Subcutaneous abdominal adipose tissue (tissue), 5 donors: Measurements from ENCODE around the gene FBXO27.

ENCODE experiments used
- H3K27ac ChIP-seq: one replicate; pipeline ENCODE4 v1.7.0; 2013; ENCODE audit warnings: low read depth, mild to moderate bottlenecking, inconsistent platforms, low read length, moderate library complexity
- H3K27me3 ChIP-seq, 5 donors: one replicate each; pipeline ENCODE4 v1.7.0; 2013; ENCODE audit warnings: low read length in 5 of 5, inconsistent platforms in 1 of 5; ENCODE audit not compliant: control insufficient read depth in 5 of 5, insufficient read depth in 4 of 5
- H3K36me3 ChIP-seq, 5 donors: one replicate each; pipeline ENCODE4 v1.7.0; 2013; ENCODE audit warnings: low read length in 5 of 5; ENCODE audit not compliant: control insufficient read depth in 5 of 5, insufficient read depth in 5 of 5
- H3K4me1 ChIP-seq, 5 donors: one replicate each; pipeline ENCODE4 v1.7.0; 2013; ENCODE audit warnings: low read length in 5 of 5, mild to moderate bottlenecking in 3 of 5, moderate library complexity in 1 of 5; ENCODE audit not compliant: control insufficient read depth in 5 of 5, insufficient read depth in 5 of 5
- H3K4me3 ChIP-seq, 5 donors: one replicate each; pipeline ENCODE4 v1.7.0; 2013; ENCODE audit warnings: low read length in 5 of 5, low read depth in 1 of 5
- H3K9ac ChIP-seq, 5 donors: one replicate each; pipeline ENCODE4 v1.7.0; 2013; ENCODE audit warnings: low read length in 5 of 5, mild to moderate bottlenecking in 4 of 5, moderate library complexity in 3 of 5
- H3K9me3 ChIP-seq, 5 donors: one replicate each; pipeline ENCODE4 v1.7.0; 2013; ENCODE audit warnings: low read length in 5 of 5; ENCODE audit not compliant: control insufficient read depth in 5 of 5
- donor health status: healthy.
- donor health status: healthy.
- donor health status: healthy.
- donor health status: healthy.
- donor health status: healthy.

FBXO27 gene

GRCh38 chr19:39064405-39064804, 32.1 kb upstream of the FBXO27 start:
- no peaks in the 10 kb centered on the region for H3K36me3 ChIP-seq
- no peaks in the 10 kb centered on the region for H3K9me3 ChIP-seq
- no peak overlapping the region for H3K4me3 ChIP-seq
- no peaks in the 10 kb centered on the region for H3K4me1 ChIP-seq
- H3K27ac ChIP-seq: no peak overlapping the region
- H3K27me3 ChIP-seq: peaks cover 0 to 4% (median 0%) of the 10 kb centered on the region in 5 donors
- H3K9ac ChIP-seq: no peak overlapping the region

- Histone ChIP-seq H3K27me3 (peaks cover 0 to 2% (median 0%) of the 10 kb centered on the region in 5 donors), H3K4me3 (no peak overlapping the region), H3K9me3 (no peaks in the 10 kb centered on the region), H3K4me1 (no peaks in the 10 kb centered on the region), H3K36me3 (no peaks in the 10 kb centered on the region), H3K27ac (no peak overlapping the region), H3K9ac (no peak overlapping the region)
Measured at GRCh38 chr19:39060171-39060570, 27.8 kb upstream of the FBXO27 start.

- peaks cover 0 to 6% (median 5%) of the 10 kb centered on the region in 5 donors for H3K9me3 ChIP-seq
- no peak overlapping the region for H3K27ac ChIP-seq
- no peaks in the 10 kb centered on the region for H3K36me3 ChIP-seq
- no peak overlapping the region for H3K9ac ChIP-seq
- no peak overlapping the region for H3K4me3 ChIP-seq
- peaks cover 0 to 2% (median 0%) of the 10 kb centered on the region in 5 donors for H3K27me3 ChIP-seq
- no peaks in the 10 kb centered on the region for H3K4me1 ChIP-seq
Measured at GRCh38 chr19:39059302-39059701, 27.0 kb upstream of the FBXO27 start.

- peaks cover 0 to 2% (median 0%) of the 10 kb centered on the region in 5 donors for H3K27me3 ChIP-seq
- no peaks in the 10 kb centered on the region for H3K36me3 ChIP-seq
- H3K9me3 ChIP-seq: peaks cover 0 to 6% (median 5%) of the 10 kb centered on the region in 5 donors
- no peak overlapping the region for H3K9ac ChIP-seq
- H3K27ac ChIP-seq: no peak overlapping the region
- no peak overlapping the region for H3K4me3 ChIP-seq
- no peaks in the 10 kb centered on the region for H3K4me1 ChIP-seq
Measured at GRCh38 chr19:39057615-39058014, 25.3 kb upstream of the FBXO27 start.

- Histone ChIP-seq H3K27ac (no peak overlapping the region), H3K9me3 (peaks cover 0 to 6% (median 5%) of the 10 kb centered on the region in 5 donors), H3K36me3 (no peaks in the 10 kb centered on the region), H3K9ac (no peak overlapping the region), H3K4me1 (no peaks in the 10 kb centered on the region), H3K27me3 (no peaks in the 10 kb centered on the region), H3K4me3 (no peak overlapping the region)
Measured at GRCh38 chr19:39054091-39054470, 21.7 kb upstream of the FBXO27 start.

- Histone ChIP-seq H3K36me3 (no peaks in the 10 kb centered on the region), H3K9me3 (peaks cover 0 to 6% (median 5%) of the 10 kb centered on the region in 5 donors), H3K9ac (no peak overlapping the region), H3K4me1 (no peaks in the 10 kb centered on the region), H3K27ac (no peak overlapping the region), H3K27me3 (no peaks in the 10 kb centered on the region), H3K4me3 (no peak overlapping the region)
Measured at GRCh38 chr19:39053276-39054090, 21.1 kb upstream of the FBXO27 start.

- Histone ChIP-seq H3K4me1 (no peaks in the 10 kb centered on the region), H3K27ac (no peak overlapping the region), H3K27me3 (no peaks in the 10 kb centered on the region), H3K36me3 (no peaks in the 10 kb centered on the region), H3K9ac (no peak overlapping the region), H3K4me3 (no peak overlapping the region), H3K9me3 (peaks cover 0 to 6% (median 5%) of the 10 kb centered on the region in 5 donors)
Measured at GRCh38 chr19:39052846-39053245, 20.5 kb upstream of the FBXO27 start.

- Histone ChIP-seq H3K9me3 (peaks cover 0 to 6% (median 5%) of the 10 kb centered on the region in 5 donors), H3K27me3 (no peaks in the 10 kb centered on the region), H3K36me3 (no peaks in the 10 kb centered on the region), H3K27ac (no peak overlapping the region), H3K4me3 (no peak overlapping the region), H3K9ac (no peak overlapping the region), H3K4me1 (no peaks in the 10 kb centered on the region)
Measured at GRCh38 chr19:39052243-39052746, 19.9 kb upstream of the FBXO27 start.

- Histone ChIP-seq H3K9me3 (no peaks in the 10 kb centered on the region), H3K4me1 (no peaks in the 10 kb centered on the region), H3K27me3 (no peaks in the 10 kb centered on the region), H3K4me3 (no peak overlapping the region), H3K9ac (no peak overlapping the region), H3K36me3 (no peaks in the 10 kb centered on the region), H3K27ac (no peak overlapping the region)
Measured at GRCh38 chr19:39047073-39047472, 14.7 kb upstream of the FBXO27 start.

- no peaks in the 10 kb centered on the region for H3K4me1 ChIP-seq
- H3K9ac ChIP-seq: no peak overlapping the region
- no peaks in the 10 kb centered on the region for H3K9me3 ChIP-seq
- H3K4me3 ChIP-seq: no peak overlapping the region
- H3K36me3 ChIP-seq: no peaks in the 10 kb centered on the region
- H3K27ac ChIP-seq: no peak overlapping the region
- no peaks in the 10 kb centered on the region for H3K27me3 ChIP-seq
Measured at GRCh38 chr19:39046037-39046821, 13.9 kb upstream of the FBXO27 start.
